HG03135 (cell line): ENCODE measurements around the gene TUB.

Experiments
- ATAC-seq: cut with Tn5 transposase; IDR thresholded peaks from one replicate; pipeline ENCODE4 v1.9.1; 2021; ENCODE audit warnings: mild to moderate bottlenecking, moderate library complexity; ENCODE audit not compliant: unreplicated experiment

Gene TUB, protein sequence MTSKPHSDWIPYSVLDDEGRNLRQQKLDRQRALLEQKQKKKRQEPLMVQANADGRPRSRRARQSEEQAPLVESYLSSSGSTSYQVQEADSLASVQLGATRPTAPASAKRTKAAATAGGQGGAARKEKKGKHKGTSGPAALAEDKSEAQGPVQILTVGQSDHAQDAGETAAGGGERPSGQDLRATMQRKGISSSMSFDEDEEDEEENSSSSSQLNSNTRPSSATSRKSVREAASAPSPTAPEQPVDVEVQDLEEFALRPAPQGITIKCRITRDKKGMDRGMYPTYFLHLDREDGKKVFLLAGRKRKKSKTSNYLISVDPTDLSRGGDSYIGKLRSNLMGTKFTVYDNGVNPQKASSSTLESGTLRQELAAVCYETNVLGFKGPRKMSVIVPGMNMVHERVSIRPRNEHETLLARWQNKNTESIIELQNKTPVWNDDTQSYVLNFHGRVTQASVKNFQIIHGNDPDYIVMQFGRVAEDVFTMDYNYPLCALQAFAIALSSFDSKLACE

DNA sequence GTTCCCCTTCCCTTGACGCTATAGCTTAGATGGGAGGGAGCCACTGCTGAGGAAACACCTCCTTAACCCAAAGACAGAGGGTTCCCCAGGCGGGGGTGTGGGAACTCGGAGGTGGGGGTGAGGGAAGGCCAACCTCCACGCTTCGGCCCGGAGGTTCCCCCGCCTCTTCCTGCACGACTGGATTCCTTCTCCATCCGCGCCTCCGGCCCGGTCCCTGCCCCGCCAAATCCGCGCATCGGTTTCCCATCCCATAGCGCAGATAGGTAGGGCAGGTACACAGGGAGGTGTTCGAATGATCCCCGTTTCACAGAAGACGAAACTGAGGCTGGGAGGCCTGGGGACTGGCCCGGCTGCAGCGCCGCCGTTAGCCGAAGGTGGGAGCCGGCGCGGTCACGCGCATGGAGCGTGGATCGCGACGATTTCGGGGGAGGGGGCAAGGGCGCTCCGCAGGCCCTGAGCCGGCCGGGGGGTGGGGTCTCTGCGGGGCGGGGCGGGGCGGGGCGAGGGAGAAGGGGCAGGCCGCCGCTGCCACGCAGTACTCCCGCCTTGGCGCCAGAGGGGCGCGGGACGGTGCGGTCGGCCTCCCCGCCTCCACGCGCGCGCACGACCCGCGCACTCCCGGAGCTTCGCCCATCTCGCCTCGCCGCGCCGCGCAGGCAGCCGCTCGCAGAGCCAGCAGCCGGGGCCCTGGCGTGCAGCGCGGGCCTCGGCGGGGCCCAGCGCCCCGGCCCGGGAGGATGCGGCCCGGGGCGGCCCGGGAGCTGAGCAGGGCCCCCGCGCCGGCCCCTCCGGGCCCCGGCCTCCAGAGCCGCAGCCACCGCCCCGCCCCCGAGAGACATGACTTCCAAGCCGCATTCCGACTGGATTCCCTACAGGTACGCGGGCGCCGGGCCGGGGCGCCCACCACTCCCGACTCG is at the start of gene TUB:
TUB (plus strand) TSS at position 538 of the 917 bp plus-strand sequence; CDS start at position 838, 300 bp downstream.
- ATAC-seq: no peak

DNA sequence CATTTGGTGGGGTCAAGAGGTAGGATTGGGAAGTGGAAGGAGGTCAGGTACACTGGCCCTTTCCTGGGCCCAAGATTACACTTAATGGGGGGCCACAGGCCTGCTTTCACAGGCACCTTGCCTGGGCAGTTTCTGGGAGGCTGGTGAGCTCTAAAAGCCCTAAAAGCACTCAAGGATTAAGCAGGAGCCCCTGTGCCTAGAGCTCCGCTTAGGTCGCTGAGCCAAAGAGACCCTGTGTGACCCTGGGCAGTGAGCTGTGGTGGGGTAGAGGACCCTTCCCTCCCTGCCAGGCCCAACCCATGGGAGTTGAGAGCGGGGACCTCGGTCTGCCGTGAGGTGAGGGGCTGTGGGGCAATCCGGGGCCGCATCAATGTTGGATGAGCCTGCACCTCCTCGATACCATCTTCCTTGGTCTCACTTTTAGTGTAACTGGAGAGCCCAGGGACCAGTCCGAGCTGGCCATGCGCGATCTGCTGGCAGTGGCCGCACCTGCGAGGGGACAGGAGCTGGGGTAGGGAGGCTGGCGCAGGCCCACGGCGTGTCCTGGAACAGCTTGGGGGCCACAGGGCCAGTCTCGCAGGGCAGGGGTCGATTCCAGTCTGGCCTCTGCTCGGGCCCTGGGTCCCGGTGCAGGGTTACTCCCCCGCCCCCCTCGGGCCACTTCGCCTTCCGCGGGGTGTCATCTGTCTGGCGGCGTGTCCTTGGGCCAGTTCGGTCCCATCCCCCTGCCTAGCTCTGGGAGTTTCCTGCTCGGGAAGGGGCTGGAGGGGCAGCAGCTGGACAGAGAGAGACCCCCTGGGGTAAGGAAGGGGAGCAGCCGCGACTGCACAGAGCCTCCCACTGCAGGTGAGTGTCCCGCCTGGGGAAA is 49.5 kb upstream of the TUB start:
- no peak for ATAC-seq

DNA sequence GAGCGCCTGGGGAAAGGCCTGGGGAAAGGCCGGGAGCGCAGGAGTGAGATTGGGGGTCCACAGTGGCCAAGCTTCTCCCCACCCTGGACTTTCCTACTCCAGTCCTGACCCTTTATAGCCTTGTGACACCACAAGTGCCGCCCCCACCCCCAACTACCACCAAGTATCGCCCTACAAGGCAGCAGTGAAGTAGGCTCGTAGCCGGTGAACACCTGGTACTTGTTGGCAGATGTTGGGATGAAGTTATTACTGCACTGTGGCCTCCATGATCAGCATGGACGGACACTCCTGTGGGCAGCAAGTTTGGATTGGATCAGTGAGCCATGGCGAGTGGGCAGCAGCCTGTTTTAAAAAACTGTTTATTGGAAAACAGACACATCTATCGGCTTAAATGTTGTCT is 48.9 kb upstream of the TUB start:
- ATAC-seq: no peak

DNA sequence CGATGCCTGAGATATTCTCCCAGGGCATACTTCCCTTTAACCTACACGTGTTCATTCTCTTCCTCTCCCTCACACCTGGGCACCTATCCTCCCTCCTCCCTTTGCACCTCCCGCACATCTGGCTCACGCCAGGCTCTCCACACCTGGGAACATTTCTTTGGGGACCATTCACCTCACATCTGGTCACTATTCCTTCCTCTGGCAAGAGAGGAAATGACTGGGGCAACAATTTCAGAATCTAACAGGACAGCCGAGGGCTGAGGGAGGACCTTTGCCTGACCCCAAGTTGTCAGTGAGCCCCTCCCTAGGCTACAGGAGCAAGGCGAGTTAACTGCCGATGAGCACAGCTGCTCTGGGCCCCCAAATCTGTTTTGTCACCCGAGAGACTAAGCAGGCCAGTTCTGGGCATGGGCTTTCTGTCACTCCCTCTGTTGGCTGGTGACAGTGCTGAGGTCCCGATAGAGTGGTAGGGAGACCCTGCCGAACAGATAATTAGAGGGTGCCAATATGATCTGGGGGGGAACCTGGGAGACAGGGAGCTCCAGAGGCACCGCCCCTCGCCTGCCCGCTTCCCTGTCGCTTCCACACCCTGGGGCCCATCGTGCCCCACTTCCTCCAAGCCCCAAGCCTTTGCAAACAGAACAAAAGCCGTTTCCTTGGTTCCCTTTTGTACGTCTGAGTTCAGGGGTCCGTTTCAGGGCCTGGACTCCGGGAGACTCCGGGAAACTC is 48.3 kb upstream of the TUB start:
- ATAC-seq: no peak

DNA sequence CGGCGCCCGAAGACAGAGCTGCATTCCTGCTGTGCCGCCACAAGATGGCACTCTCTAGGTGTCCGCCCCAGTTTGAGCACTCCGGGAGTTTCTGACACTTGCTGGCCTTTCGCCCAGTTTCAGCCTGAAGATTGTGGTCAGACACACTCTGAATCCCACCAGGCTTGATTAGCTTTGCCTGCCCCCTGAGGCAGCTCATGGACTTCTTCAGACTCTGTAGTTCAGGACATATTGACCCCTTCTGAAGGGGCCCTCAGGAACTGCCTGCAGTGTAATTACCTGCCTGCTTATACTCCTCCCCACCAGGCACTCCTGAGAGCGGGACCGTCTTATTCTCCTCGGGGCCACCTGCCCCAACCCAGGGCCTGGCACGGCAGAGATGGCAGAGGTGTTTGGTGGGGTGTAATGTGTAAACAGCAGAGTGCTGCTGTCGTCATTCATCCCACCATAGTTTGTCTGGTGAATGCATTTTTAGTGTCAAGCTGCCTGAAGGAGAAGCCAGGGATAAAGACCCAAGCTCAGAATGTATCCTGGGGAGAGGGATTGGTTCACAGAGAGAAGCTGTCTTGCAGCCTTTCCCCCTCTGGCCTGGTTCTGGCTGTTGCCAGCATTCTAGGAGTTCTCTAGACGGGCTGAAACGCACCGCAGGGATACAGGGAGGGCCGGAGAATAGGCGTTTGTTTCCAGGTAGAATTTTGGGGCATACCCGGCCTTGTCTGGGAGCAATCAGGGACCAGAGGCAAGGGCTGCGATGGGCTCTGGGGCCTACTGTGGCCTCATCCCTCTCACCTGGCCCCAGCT is 47.5 kb upstream of the TUB start:
- ATAC-seq: no peak

DNA sequence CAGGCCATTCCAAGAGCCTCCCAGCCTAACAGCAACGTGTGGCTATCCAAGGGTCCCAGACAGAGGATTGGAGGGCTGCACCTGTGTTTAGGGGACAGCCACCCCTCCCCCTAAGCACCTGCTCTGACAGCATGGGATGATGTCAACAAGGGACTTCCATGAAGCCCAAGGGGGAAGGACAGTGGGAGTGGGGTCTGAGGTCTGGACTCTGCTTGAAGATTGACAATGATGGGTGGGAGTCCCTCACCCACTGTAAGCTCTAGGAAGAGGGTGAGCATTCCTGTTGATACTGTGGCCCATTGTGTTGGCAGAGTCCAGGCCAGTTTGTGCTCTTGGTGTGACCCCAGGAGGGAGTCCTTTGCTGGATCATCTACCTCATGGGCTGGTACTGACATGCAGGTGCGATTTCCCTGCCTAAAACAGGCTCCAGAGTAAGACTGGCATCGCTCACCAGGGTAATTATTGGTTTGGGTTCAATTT is 46.9 kb upstream of the TUB start:
- ATAC-seq: no peak

DNA sequence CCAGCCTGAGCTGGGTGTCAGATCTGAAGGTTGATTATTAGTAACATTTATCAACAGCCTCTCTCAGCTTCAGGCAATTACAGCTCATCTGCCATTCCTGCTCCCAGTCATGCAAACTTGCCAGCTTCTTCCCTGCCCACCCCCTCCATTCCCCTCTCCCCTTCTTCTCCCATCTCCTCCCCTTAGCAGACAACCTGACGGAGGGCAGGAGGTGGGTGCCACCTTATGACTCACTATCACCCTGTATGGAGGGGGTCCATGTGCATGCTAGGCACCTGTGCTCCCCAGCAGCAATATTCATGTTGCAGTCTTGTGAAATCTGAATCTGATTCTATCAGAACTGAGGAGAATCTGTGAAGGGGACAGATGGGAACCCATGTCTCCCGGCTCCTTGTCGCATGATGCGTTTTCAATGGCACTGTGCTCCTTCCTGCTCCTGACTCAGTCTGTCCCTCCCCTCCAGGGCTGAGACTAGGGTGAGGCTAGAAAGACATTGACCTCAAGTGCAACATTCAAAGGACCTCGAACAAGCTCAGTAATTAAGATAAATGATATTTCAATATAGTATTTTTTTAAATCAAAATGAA is 46.3 kb upstream of the TUB start:
- ATAC-seq: no peak

DNA sequence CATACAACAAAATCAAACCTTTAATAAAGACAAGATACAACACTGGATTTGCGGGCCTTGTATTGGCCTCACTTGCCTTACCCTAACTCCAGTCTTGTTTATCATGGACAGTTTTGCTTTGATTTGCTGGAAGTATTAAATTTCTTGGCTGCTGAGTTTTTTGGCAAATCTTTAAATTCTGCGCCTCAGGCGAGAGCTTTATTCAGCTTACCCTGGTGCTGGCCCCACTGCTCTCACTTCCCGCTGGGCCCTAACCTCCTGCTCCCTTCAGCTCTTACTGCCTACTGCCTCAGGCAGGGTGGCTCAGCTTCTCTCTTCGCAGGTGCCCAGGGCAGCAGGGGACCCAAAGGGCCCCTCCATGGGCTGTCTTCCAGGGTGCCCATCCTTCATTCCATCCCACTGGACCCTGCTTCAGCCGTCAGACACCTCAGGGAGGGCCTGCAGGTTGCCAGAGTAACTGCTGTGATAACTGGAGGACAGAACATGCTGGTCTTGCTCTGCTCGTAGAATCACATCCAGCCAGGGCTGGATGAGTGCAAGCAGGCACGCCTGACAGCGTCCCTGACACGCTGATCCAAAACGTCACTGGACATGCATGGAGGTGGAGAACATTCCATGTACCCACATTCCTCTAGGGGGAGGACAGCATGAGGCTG is 45.7 kb upstream of the TUB start:
- ATAC-seq: no peak

DNA sequence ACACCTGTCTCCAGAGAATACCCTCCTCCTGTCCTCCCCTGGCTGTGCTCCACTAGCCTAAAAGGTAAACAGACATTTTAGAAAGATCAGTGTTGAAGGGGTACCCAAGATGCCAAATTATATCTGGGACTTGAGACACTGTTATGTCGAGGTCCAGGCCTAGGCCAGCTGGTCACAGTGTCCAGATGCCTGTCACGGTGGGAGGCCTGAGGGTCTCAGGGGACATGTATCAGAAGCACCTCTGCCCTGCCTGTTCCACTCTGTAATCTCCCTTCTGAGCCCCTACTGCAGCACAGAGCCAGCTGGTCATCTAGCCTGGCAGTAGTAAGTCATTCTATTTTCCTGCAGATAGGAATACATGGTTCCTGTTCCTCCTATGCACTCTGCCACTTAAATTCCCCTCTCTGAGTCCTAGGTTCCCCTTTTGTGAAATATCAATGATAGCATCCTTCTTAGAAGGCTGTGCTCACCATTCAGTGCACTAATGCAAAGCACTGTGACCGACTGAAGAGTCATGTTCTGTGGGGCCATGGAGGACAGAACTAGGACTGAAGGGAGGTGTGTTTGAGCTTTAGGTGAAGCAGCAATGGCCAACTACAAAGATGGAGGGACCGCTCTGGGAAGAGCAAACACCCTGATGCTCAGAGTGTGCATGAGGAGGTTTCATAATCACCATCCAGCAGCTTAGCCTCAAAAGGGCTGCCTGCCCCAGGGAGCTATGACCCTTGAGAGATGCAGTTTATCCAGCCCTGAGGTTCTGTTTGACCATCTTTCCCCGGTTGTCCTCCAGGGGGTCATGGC is 44.8 kb upstream of the TUB start:
- no peak for ATAC-seq

DNA sequence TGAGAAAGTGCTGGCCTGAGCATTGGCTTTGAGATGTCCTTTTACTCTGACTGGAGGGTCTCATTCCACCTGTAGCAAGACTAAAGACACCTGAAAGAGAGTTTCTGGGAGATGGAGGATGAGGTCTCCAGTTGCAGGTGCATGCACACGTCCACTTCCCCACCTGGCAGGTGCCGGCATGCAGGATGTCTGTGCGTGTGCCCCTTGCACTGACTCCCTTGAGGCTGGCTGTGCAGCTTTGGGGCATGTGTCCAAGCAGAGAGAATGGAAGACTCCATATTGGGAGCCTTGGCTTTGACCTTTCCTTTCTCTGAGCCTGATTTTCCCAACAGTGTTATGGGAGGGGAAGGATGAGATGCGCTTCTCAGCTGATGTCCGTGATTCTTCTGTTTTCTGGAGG is 44.0 kb upstream of the TUB start:
- no peak for ATAC-seq

DNA sequence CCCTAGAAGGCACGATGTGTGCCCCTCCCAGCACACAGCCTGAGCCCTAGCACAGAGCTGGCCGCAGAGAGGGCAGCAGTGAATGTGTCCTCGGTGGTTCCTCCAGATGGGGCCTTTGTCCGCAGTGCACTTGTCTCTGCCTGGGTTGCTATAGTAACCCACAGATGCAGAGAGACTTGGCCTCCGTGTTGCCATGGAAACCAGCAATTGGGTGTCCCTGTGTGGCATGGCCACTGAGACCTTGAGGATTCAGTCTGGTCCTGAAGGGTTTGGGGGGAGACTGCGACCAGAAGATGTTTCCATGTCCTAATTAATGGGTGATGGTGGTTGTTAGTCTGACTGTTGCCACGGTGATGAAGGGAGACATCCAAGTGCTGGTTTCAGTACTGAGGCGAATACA is 42.6 kb upstream of the TUB start:
- no peak for ATAC-seq

DNA sequence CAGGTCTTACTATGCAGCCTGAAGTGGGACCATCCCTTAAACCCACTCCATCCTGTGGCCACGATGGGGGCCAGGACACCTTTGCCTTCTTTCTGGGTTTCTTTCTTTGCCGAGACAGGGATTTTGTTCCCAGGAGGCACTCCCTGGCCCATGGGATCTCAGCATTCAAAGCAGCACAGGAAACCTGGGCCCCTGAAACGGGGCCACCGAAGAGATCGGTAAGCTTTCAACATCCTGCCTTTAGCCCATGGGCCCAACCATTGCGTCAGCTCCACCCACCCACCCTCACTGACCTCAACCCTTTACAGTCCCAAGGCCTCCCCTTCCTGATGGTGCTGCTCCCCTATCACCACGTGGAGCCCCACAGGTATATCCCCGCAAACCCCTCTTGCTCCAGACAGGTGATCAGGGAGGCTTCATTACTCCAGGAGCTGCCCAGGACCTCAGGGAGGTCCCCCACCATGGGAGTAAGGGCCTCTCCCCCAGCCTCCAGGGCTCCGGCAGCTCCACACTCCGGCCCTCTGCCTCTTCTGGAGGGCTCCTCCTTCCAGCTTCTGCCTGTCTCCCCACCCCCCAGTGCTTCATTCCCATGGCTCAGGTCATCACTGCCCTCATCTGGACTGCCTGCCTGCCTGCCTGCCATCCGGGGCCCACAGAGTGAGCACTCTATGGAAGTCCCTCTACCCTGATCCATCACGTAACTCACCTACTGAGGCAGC is 42.0 kb upstream of the TUB start:
- no peak for ATAC-seq

DNA sequence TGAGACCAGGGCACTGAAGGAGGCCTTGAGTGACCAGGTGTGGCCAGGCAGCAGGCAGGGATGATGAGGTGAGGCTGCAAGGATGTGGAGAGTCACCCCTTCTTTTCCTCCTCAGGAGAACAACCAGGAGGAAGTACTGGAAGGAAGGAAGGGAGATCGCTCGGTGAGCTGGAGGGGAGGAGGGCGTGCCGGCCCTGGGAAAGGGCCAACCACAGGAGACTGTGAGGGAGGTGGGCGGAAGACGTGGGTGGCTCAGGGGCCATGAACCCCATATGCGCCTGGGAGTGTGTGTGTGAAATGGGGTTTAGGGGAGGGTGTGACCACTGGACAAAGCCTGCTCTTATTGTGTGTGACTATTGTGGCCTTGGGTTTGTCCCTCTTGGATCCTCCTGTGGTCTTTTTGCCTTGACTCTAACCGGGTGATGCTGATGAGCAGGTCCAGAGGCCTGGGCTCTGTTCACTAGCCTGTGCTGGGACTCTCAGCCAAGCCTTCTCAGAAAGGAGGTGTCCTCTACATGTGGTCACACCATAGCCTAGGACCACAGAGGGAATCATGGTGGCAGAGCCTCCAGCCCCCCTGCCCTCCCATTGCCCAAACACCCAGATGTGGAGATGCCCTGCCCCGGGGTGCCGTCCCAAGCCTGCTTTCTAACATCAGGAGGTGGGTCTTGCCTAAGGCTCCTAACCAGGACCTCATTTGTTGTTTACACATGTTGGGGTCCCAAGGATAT is 41.3 kb upstream of the TUB start:
- no peak for ATAC-seq

DNA sequence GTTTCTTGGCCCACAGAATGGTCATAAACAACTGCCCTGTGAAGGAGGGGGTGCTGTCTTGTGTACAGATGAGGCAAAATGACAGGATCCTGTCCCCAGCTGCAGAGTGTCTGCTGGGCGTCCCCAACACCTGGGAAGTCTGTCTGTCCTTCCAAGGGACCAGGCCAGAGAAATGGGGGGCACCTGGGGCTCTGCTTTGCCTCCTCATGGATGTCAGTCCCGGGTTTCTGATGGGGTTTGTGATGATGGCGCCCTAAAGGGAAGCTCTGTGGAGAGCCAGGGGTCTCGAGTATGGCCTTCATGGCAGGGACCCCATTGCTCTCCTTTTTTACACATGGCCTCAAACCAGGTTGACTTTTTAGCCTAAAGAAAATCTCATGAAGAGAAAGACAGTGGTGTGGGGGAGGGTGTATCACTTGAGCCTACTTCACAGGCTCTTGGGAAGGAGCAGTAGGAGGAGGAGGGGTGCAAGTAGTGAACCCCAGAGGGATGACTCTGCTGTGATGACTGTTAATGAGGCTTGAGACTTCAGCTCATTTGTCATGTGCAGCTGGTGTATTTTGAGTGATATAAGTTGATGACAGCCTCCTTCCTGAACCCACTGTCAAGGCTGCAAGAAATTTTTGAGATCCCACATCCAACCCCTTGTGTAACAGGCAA is 40.6 kb upstream of the TUB start:
- no peak for ATAC-seq

DNA sequence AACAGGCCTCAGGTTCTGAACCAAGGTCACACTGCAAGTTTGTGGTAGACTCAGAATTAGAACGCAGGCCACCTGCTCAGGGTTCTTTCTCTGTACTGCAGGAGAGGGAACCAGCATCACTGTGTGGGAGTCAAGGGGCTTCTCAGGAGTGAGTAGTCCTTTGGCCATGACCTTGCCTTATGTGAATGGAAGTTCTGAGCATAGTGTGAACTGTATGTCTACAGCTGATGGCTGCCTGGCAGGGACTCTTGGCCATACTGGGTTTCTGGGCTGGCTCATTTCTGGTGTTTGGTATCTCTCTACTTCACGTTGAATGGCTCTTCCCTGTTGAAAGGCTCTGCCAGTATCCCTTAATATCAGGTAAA is 40.1 kb upstream of the TUB start:
- ATAC-seq: no peak

DNA sequence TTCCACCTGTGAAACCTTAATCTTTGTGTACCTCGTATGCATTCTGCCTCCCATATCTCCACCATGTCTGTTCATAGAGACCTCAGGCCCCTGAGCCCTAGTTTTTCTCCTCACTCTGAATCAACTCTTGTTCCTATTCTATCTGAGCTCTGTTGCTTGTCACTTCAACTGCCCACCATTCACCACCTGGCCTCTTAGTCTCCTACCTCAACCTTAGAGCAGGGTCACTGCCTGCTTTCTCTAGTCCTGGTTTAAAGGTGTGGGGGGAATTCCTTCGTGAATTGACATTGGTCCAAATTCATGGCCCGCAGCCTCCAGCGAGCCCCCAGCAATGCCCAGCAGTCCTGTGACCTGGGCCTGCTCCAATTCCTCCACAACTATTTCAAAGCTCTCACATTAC is 39.4 kb upstream of the TUB start:
- no peak for ATAC-seq
